ENCODE measurements around the gene MIGA2. TPM values are rescaled to one million over a fixed set of nuclear protein-coding genes. Genes with fewer than 3 reads are reported as not detected.

Gene MIGA2
- total and polyA plus RNA-seq, 10 donors: 20.2 to 47.1 (median 34.4) TPM

DNA sequence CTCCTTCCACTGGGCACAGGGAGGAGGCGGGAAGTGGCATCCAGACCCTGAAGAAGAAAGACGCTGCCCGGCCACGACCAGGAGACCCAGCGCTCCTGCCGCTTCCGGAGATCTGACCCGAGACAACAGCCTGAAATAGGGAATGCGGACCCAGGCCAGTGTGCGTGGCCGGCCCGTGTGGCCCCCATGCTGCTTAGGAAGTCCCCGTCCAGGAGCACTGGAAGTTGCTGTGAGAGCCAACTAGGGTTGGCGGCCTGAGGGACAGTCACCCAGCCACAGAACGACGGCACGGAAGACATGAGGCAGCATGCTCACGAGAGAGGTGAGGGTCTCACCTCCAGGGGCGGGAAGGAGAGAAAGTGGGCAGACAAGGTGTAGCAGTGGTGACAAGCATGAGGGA is 25.3 kb upstream of the MIGA2 start:
- H3K27me3 ChIP-seq (replicated peaks in 1 of 7): no peaks in the 10 kb centered on the region
- no peak overlapping the region for H3K27ac ChIP-seq
- intact Hi-C loops (cut with DNase I; ENCODE audit: low total_unique reads): no loop called here
- H3K4me3 ChIP-seq: no peak overlapping the region
- H3K36me3 ChIP-seq: peaks cover 0 to 99% (median 88%) of the 10 kb centered on the region in 6 donors
- H3K9me3 ChIP-seq: no peaks in the 10 kb centered on the region
- TF ChIP-seq POLR2A (IDR thresholded peaks at IDR 0.05) (no peak), POLR2AphosphoS5 (IDR thresholded peaks at IDR 0.05) (no peak)
- TF ChIP-seq, protein P1, sequence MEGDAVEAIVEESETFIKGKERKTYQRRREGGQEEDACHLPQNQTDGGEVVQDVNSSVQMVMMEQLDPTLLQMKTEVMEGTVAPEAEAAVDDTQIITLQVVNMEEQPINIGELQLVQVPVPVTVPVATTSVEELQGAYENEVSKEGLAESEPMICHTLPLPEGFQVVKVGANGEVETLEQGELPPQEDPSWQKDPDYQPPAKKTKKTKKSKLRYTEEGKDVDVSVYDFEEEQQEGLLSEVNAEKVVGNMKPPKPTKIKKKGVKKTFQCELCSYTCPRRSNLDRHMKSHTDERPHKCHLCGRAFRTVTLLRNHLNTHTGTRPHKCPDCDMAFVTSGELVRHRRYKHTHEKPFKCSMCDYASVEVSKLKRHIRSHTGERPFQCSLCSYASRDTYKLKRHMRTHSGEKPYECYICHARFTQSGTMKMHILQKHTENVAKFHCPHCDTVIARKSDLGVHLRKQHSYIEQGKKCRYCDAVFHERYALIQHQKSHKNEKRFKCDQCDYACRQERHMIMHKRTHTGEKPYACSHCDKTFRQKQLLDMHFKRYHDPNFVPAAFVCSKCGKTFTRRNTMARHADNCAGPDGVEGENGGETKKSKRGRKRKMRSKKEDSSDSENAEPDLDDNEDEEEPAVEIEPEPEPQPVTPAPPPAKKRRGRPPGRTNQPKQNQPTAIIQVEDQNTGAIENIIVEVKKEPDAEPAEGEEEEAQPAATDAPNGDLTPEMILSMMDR (IDR thresholded peaks at IDR 0.05 in 8 of 11, conservative IDR thresholded peaks at IDR 0.05 in 3 of 11): no peak
- 92 to 97% (median 95%) methylated on average over 13 to 19 of the region's 19 CpGs for WGBS, 5 donors
- H3K4me1 ChIP-seq: peaks cover 0 to 12% (median 8%) of the 10 kb centered on the region in 6 donors
- no peak for DNase-seq

- intact Hi-C loops (cut with DNase I; ENCODE audit: low total_unique reads): no loop called here
- Histone ChIP-seq H3K36me3 (peaks cover 0 to 95% (median 82%) of the 10 kb centered on the region in 6 donors), H3K27me3 (replicated peaks in 1 of 7) (no peaks in the 10 kb centered on the region), H3K4me1 (peaks cover 0 to 6% (median 5%) of the 10 kb centered on the region in 6 donors), H3K9me3 (no peaks in the 10 kb centered on the region), H3K4me3 (no peak overlapping the region), H3K27ac (no peak overlapping the region)
- 83 to 95% (median 92%) methylated on average over 1 to 11 of the region's 11 CpGs for WGBS, 5 donors
- TF ChIP-seq POLR2A (IDR thresholded peaks at IDR 0.05) (no peak), POLR2AphosphoS5 (IDR thresholded peaks at IDR 0.05) (no peak)
- TF ChIP-seq, protein P1 (IDR thresholded peaks at IDR 0.05 in 8 of 11, conservative IDR thresholded peaks at IDR 0.05 in 3 of 11): no peak
- no peak for DNase-seq
These were observed 24.7 kb upstream of the MIGA2 start for GRCh38 chr9:129011761-129012181.

GRCh38 chr9:129012343-129012742 is 24.1 kb upstream of the MIGA2 start:
- TF ChIP-seq POLR2A (IDR thresholded peaks at IDR 0.05): no peak
- TF ChIP-seq POLR2AphosphoS5 (IDR thresholded peaks at IDR 0.05): no peak
- TF ChIP-seq, protein P1 (IDR thresholded peaks at IDR 0.05 in 8 of 11, conservative IDR thresholded peaks at IDR 0.05 in 3 of 11): no peak
- H3K36me3 ChIP-seq: peaks cover 0 to 95% (median 78%) of the 10 kb centered on the region in 6 donors

GRCh38 chr9:129012893-129013448 is 23.5 kb upstream of the MIGA2 start:
- no peaks in the 10 kb centered on the region for H3K9me3 ChIP-seq
- H3K4me1 ChIP-seq: no peaks in the 10 kb centered on the region
- no peak overlapping the region for H3K27ac ChIP-seq
- H3K27me3 ChIP-seq (replicated peaks in 1 of 7): no peaks in the 10 kb centered on the region
- TF ChIP-seq, protein P1 (IDR thresholded peaks at IDR 0.05 in 8 of 11, conservative IDR thresholded peaks at IDR 0.05 in 3 of 11): no peak
- no peak for TF ChIP-seq POLR2A (IDR thresholded peaks at IDR 0.05)
- no peak for TF ChIP-seq POLR2AphosphoS5 (IDR thresholded peaks at IDR 0.05)
- WGBS, 5 donors: 93 to 98% (median 95%) methylated on average over 16 of the region's 16 CpGs
- DNase-seq: no peak
- peaks cover 0 to 95% (median 73%) of the 10 kb centered on the region in 6 donors for H3K36me3 ChIP-seq
- intact Hi-C loops (cut with DNase I; ENCODE audit: low total_unique reads): no loop called here
- no peak overlapping the region for H3K4me3 ChIP-seq

More at GRCh38 chr9:129012343-129012742, 24.1 kb upstream of the MIGA2 start:
- Histone ChIP-seq H3K27me3 (replicated peaks in 1 of 7) (no peaks in the 10 kb centered on the region), H3K9me3 (no peaks in the 10 kb centered on the region), H3K4me1 (no peaks in the 10 kb centered on the region), H3K27ac (no peak overlapping the region), H3K4me3 (no peak overlapping the region)
- intact Hi-C loops (cut with DNase I; ENCODE audit: low total_unique reads): no loop called here
- WGBS, 5 donors: 94 to 99% (median 95%) methylated on average over 7 of the region's 7 CpGs
- DNase-seq: no peak

All from spleen (tissue), 11 donors.